ENCODE data around the gene S100A7A. TPM values are rescaled to one million over a fixed set of nuclear protein-coding genes. Genes with fewer than 3 reads are reported as not detected.
A peak's percentile ranks its signal among the peaks of the same experiment; 100 is the strongest.
"Not testable (repeated sequence)": the region's sequence is repeated elsewhere in the genome, so short reads cannot be mapped to it uniquely, and the experiment has no call there.

S100A7A gene
- total RNA-seq, 2 experiments from 2014 or later = not detected

- CTCF ChIA-PET = interaction anchor here (0.6 to 2.7 kb wide), 3 partner anchors 48 to 72 kb away, joined by 3 to 12 read pairs (median 4); partner anchors contain the start of gene S100A9
- Mint-ChIP-seq H3K27me3 (peaks cover 12% of the 10 kb centered on the region), H3K4me1 (peaks cover 12% of the 10 kb centered on the region)
- ATAC-seq; H3K27ac Mint-ChIP-seq; H3K36me3 Mint-ChIP-seq (ENCODE audit: low read depth); DNase-seq; H3K4me3 Mint-ChIP-seq; POLR2A ChIA-PET; H3K9me3 Mint-ChIP-seq (ENCODE audit: low read depth); intact Hi-C loops (cut with DNase I, micrococcal nuclease): not testable (repeated sequence)
Measured at GRCh38 chr1:153405825-153406599, 10.3 kb upstream of the S100A7A start.

DNA sequence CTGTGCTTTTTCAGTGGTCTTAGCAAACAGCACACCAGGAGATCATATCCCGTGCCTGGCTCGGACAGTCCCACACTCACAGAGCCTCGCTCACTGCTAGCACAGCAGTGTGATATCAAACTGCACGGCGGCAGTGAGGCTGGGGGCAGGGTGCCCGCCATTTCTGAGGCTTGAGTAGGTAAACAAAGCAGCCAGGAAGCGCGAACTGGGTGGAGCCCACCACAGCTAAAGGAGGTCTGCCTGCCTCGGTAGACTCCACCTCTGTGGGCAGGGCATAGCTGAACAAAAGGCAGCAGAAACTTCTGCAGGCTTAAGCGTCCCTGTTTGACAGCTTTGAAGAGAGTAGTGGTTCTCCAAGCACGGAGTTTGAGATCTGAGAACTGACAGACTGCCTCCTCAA, 9.0 kb upstream of the S100A7A start:
- intact Hi-C loops (cut with DNase I, micrococcal nuclease); POLR2A ChIA-PET; H3K4me3 Mint-ChIP-seq; H3K27ac Mint-ChIP-seq; ATAC-seq; H3K9me3 Mint-ChIP-seq (ENCODE audit: low read depth); H3K36me3 Mint-ChIP-seq (ENCODE audit: low read depth); DNase-seq: not testable (repeated sequence)
- CTCF ChIA-PET = interaction anchor here (0.6 to 2.7 kb wide), 3 partner anchors 52 to 136 kb away, joined by 3 to 12 read pairs (median 10); no protein-coding TSS in a partner anchor
- Mint-ChIP-seq H3K27me3 (peaks cover 12% of the 10 kb centered on the region), H3K4me1 (peaks cover 12% of the 10 kb centered on the region)

- ATAC-seq; H3K4me1 Mint-ChIP-seq; CTCF ChIA-PET; H3K36me3 Mint-ChIP-seq (ENCODE audit: low read depth); H3K27ac Mint-ChIP-seq; intact Hi-C loops (cut with DNase I, micrococcal nuclease); H3K9me3 Mint-ChIP-seq (ENCODE audit: low read depth); DNase-seq; POLR2A ChIA-PET; H3K4me3 Mint-ChIP-seq: not testable (repeated sequence)
- H3K27me3 Mint-ChIP-seq = peaks cover 15% of the 10 kb centered on the region
Measured at GRCh38 chr1:153413961-153414360, 2.4 kb upstream of the S100A7A start.

DNA sequence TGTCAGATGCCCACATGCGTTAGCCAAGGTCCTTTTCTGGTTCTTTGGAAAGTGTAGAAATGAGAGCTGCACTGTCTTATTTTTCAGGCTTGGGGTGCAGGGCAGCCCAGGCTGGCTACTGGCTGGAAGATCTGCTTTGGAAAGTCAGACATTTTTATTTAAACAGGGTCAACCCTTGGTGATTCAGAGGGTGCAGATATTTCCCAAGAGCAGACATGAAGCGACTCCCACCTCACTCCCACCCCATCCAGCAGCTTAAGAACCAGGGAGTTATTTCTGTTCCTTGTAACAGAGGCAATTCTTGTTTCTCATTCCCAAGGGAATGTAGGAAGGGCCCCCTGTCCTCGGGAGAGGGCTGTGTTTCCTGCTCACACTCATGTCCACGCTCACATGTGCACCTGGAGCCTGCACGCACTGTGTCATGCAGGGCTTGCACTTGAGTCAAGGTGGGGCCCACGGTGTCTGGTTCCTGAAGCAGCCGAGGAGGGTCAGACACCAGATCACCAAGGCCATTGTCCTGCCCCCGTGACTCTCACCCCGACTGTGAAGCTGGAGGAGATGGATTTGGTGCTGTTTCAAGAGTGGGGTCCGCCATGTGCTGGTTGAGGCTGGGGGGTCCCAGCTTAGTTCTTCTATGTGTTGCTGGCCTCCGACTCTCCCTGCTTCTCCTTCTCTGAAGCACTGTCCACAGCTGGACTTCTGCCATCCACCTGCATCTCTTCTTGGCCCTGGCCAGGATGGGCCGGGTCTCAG, 992 bp downstream of the S100A7A start:
- no peaks in the 10 kb centered on the region for H3K36me3 Mint-ChIP-seq (ENCODE audit: low read depth)
- H3K4me1 Mint-ChIP-seq = no peaks in the 10 kb centered on the region
- no peaks in the 10 kb centered on the region for H3K9me3 Mint-ChIP-seq (ENCODE audit: low read depth)
- intact Hi-C loops (cut with DNase I, micrococcal nuclease) = no loop called here
- no peak overlapping the region for H3K4me3 Mint-ChIP-seq
- ChIA-PET CTCF (no interaction called here), POLR2A (interaction anchor here (0.6 kb wide), 1 partner anchor 230 kb away, joined by 4 read pairs; no protein-coding TSS in a partner anchor)
- H3K27ac Mint-ChIP-seq = no peak overlapping the region
- H3K27me3 Mint-ChIP-seq = peaks cover 24% of the 10 kb centered on the region
- no peak for DNase-seq
- ATAC-seq = no peak

GRCh38 chr1:153418758-153419435, 2.6 kb downstream of the S100A7A start:
- intact Hi-C loops (cut with DNase I, micrococcal nuclease); ATAC-seq; H3K4me3 Mint-ChIP-seq; H3K9me3 Mint-ChIP-seq (ENCODE audit: low read depth); CTCF ChIA-PET; DNase-seq; H3K36me3 Mint-ChIP-seq (ENCODE audit: low read depth); POLR2A ChIA-PET; H3K27ac Mint-ChIP-seq; H3K4me1 Mint-ChIP-seq: not testable (repeated sequence)
- peaks cover 28% of the 10 kb centered on the region for H3K27me3 Mint-ChIP-seq

GRCh38 chr1:153419436-153419793, 3.1 kb downstream of the S100A7A start:
- intact Hi-C loops (cut with DNase I, micrococcal nuclease); CTCF ChIA-PET; POLR2A ChIA-PET; H3K4me1 Mint-ChIP-seq; H3K36me3 Mint-ChIP-seq (ENCODE audit: low read depth); ATAC-seq; H3K27ac Mint-ChIP-seq; H3K9me3 Mint-ChIP-seq (ENCODE audit: low read depth); DNase-seq; H3K4me3 Mint-ChIP-seq: not testable (repeated sequence)
- peaks cover 29% of the 10 kb centered on the region for H3K27me3 Mint-ChIP-seq

- Mint-ChIP-seq H3K9me3 (ENCODE audit: low read depth) (no peaks in the 10 kb centered on the region), H3K4me1 (no peaks in the 10 kb centered on the region), H3K36me3 (ENCODE audit: low read depth) (no peaks in the 10 kb centered on the region), H3K4me3 (no peak overlapping the region), H3K27me3 (peaks cover 35% of the 10 kb centered on the region), H3K27ac (no peak overlapping the region)
- ChIA-PET CTCF (no interaction called here), POLR2A (no interaction called here)
- intact Hi-C loops (cut with DNase I, micrococcal nuclease) = no loop called here
- DNase-seq (no peak), ATAC-seq (no peak)
Measured at GRCh38 chr1:153420306-153420705, 4.0 kb downstream of the S100A7A start.

GRCh38 chr1:153422450-153423068, 6.2 kb downstream of the S100A7A start:
- intact Hi-C loops (cut with DNase I, micrococcal nuclease) = loop anchor here in 1 of 2 experiments (1.0 kb wide), 1 partner anchor 30 kb away; no protein-coding TSS in a partner anchor

DNA sequence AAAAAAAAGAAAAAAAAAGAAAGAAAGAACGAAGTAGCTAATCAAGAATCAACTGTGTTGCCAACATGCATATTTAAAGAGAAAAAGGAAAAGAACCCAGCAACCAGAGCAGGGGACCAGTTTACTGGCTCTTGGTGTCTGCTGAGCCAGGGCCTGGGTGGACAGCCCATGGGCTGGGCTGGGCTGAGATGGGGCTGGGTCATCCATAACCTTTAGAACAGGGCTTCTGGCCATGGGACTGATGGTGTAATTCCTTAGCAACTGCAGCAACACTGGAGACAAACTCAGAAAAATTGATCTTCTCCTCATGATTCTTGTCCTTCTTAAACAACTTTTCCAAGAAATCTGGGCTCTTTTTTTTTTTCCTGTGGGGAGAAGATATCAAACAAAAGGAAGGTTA, 10.5 kb downstream of the S100A7A start:
- Mint-ChIP-seq H3K4me1 (no peaks in the 10 kb centered on the region), H3K36me3 (ENCODE audit: low read depth) (no peaks in the 10 kb centered on the region), H3K9me3 (ENCODE audit: low read depth) (no peaks in the 10 kb centered on the region), H3K27me3 (peaks cover 28% of the 10 kb centered on the region), H3K4me3 (no peak overlapping the region), H3K27ac (no peak overlapping the region)
- ChIA-PET POLR2A (no interaction called here), CTCF (no interaction called here)
- ATAC-seq = no peak
- intact Hi-C loops (cut with DNase I, micrococcal nuclease) = no loop called here
- no peak for DNase-seq

More at GRCh38 chr1:153422450-153423068, 6.2 kb downstream of the S100A7A start:
- DNase-seq (peak; percentile 82), ATAC-seq (no peak)
- H3K36me3 Mint-ChIP-seq (ENCODE audit: low read depth) = no peaks in the 10 kb centered on the region
- H3K9me3 Mint-ChIP-seq (ENCODE audit: low read depth) = no peaks in the 10 kb centered on the region
- H3K4me3 Mint-ChIP-seq = no peak overlapping the region
- ChIA-PET POLR2A (no interaction called here), CTCF (no interaction called here)
- H3K4me1 Mint-ChIP-seq = no peaks in the 10 kb centered on the region
- H3K27me3 Mint-ChIP-seq = peaks cover 41% of the 10 kb centered on the region
- no peak overlapping the region for H3K27ac Mint-ChIP-seq

DNA sequence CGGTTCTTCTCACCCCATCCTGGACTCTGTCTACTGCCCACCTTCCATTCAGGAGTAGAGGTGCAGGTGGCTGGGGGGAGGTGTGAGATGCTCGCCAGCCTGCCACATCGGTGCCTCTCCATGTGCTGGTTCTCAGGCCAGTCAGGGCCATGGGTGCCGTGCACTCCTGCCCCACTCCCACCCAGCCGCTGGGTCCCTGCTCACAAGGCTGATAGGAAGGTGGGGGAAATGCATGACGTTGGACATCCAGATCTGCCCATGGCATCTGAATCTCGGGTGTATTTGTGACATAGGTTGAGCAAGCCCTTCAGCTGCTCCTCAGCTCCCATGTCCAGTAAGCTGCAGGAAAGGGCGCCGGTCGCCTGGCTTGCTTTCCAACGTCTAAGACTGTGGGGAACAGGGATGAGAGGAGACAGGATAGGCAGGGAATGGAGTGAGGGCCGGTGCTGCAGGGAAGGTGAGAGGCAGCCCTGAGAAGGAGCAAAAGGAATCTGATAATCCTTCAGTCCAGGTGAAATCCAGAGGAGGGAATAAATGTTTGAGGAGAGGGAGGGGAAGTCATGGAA, 11.8 kb downstream of the S100A7A start:
- Mint-ChIP-seq H3K4me1 (no peaks in the 10 kb centered on the region), H3K27me3 (peaks cover 23% of the 10 kb centered on the region), H3K27ac (no peak overlapping the region), H3K9me3 (ENCODE audit: low read depth) (no peaks in the 10 kb centered on the region), H3K36me3 (ENCODE audit: low read depth) (no peaks in the 10 kb centered on the region), H3K4me3 (no peak overlapping the region)
- ATAC-seq (no peak), DNase-seq (no peak)
- intact Hi-C loops (cut with DNase I, micrococcal nuclease) = no loop called here
- ChIA-PET CTCF (no interaction called here), POLR2A (no interaction called here)

GRCh38 chr1:153428791-153429190, 12.5 kb downstream of the S100A7A start:
- ChIA-PET CTCF (no interaction called here), POLR2A (no interaction called here)
- no peak for ATAC-seq
- Mint-ChIP-seq H3K4me1 (no peaks in the 10 kb centered on the region), H3K27ac (no peak overlapping the region), H3K9me3 (ENCODE audit: low read depth) (no peaks in the 10 kb centered on the region), H3K27me3 (peaks cover 20% of the 10 kb centered on the region), H3K36me3 (ENCODE audit: low read depth) (no peaks in the 10 kb centered on the region), H3K4me3 (no peak overlapping the region)
- intact Hi-C loops (cut with DNase I, micrococcal nuclease) = no loop called here
- DNase-seq = no peak

All from activated CD4-positive, alpha-beta T cell treated with anti-CD3 and anti-CD28 coated beads for 36 hours (primary cell).